H9 (cell line): ENCODE measurements around the gene RAP1GAP2. TPM values are rescaled to one million over a fixed set of nuclear protein-coding genes. Genes with fewer than 3 reads are reported as not detected.
A peak's percentile ranks its signal among the peaks of the same experiment; 100 is the strongest.

Source experiments
- DNase-seq: peaks from one replicate; pipeline ENCODE4 v3.0.0-alpha.2; 2017
- H2AFZ ChIP-seq: one replicate; pipeline ENCODE4 v1.6.1; 2013; ENCODE audit warnings: mild to moderate bottlenecking, low read length, control low read depth, moderate library complexity
- H2AK5ac ChIP-seq: 2 replicates; pipeline ENCODE4 v1.6.1; 2013; ENCODE audit warnings: low read length, control low read depth, mixed read lengths; ENCODE audit not compliant: insufficient read length
- H2BK120ac ChIP-seq: one replicate; pipeline ENCODE4 v1.6.1; 2013; ENCODE audit warnings: low read depth, mild to moderate bottlenecking, low read length, control low read depth, inconsistent platforms; ENCODE audit not compliant: poor library complexity, severe bottlenecking
- H2BK12ac ChIP-seq: 2 replicates; pipeline ENCODE4 v1.6.1; 2013; ENCODE audit warnings: low read length, control low read depth, mixed read lengths, low read depth; ENCODE audit not compliant: insufficient read length
- H2BK15ac ChIP-seq: 2 replicates; pipeline ENCODE4 v1.6.1; 2013; ENCODE audit warnings: low read depth, low read length, control low read depth
- H2BK20ac ChIP-seq: one replicate; pipeline ENCODE4 v1.6.1; 2013; ENCODE audit warnings: low read depth, mild to moderate bottlenecking, low read length, control low read depth, inconsistent platforms; ENCODE audit not compliant: poor library complexity, severe bottlenecking
- H2BK5ac ChIP-seq: 2 replicates; pipeline ENCODE4 v1.6.1; 2013; ENCODE audit warnings: low read length, control low read depth, mixed read lengths; ENCODE audit not compliant: insufficient read length
- H3K14ac ChIP-seq: 2 replicates; pipeline ENCODE4 v1.6.1; 2013; ENCODE audit warnings: low read length, control low read depth; ENCODE audit not compliant: insufficient read depth
- H3K18ac ChIP-seq: 2 replicates; pipeline ENCODE4 v1.6.1; 2013; ENCODE audit warnings: low read depth, mild to moderate bottlenecking, mixed read lengths, low read length, control low read depth; ENCODE audit not compliant: insufficient read length
- H3K23ac ChIP-seq: 2 replicates; pipeline ENCODE4 v1.6.1; 2013; ENCODE audit warnings: low read length, control low read depth, mixed read lengths, low read depth; ENCODE audit not compliant: insufficient read length
- H3K23me2 ChIP-seq: 2 replicates; pipeline ENCODE4 v1.6.1; 2013; ENCODE audit warnings: low read depth, mild to moderate bottlenecking, mixed read lengths, low read length, control low read depth; ENCODE audit not compliant: insufficient read length, poor library complexity, severe bottlenecking
- H3K27ac ChIP-seq: 2 replicates; pipeline ENCODE4 v1.5.1; 2013; ENCODE audit warnings: low read length, control low read depth, mixed read lengths, low read depth; ENCODE audit not compliant: insufficient read length
- H3K27me3 ChIP-seq: 2 replicates; pipeline ENCODE4 v1.6.1; 2013; ENCODE audit warnings: low read length, control low read depth, inconsistent platforms; ENCODE audit not compliant: insufficient read depth
- H3K4ac ChIP-seq: 2 replicates; pipeline ENCODE4 v1.6.1; 2013; ENCODE audit warnings: low read depth, mild to moderate bottlenecking, control low read depth, inconsistent platforms, low read length, moderate library complexity
- H3K4me1 ChIP-seq: 2 replicates; pipeline ENCODE4 v1.6.1; 2013; ENCODE audit warnings: low read length, control low read depth, inconsistent platforms; ENCODE audit not compliant: insufficient read depth
- H3K4me2 ChIP-seq: 2 replicates; pipeline ENCODE4 v1.6.1; 2013; ENCODE audit warnings: low read length, control low read depth, mixed read lengths; ENCODE audit not compliant: insufficient read length, insufficient read depth
- H3K56ac ChIP-seq: 2 replicates; pipeline ENCODE4 v1.6.1; 2013; ENCODE audit warnings: low read depth, mild to moderate bottlenecking, mixed read lengths, low read length, control low read depth; ENCODE audit not compliant: insufficient read length
- H3K79me1 ChIP-seq: 2 replicates; pipeline ENCODE4 v1.6.1; 2013; ENCODE audit warnings: low read depth, mild to moderate bottlenecking, moderate library complexity, low read length, control low read depth, inconsistent platforms; ENCODE audit not compliant: insufficient read depth, poor library complexity, severe bottlenecking
- H3K79me2 ChIP-seq: 2 replicates; pipeline ENCODE4 v1.6.1; 2013; ENCODE audit warnings: low read length, control low read depth, inconsistent platforms; ENCODE audit not compliant: insufficient read depth
- H3K9ac ChIP-seq: 2 replicates; pipeline ENCODE4 v1.6.1; 2013; ENCODE audit warnings: low read length, control low read depth, mixed read lengths; ENCODE audit not compliant: insufficient read length; ENCODE audit errors: extremely low read depth
- H3K9me3 ChIP-seq: one replicate; pipeline ENCODE4 v1.6.1; 2013; ENCODE audit warnings: low read depth, low read length, inconsistent platforms; ENCODE audit not compliant: control insufficient read depth
- H3T11ph ChIP-seq: one replicate; pipeline ENCODE4 v1.6.1; 2013; ENCODE audit warnings: mild to moderate bottlenecking, low read length, control low read depth, inconsistent platforms
- H4K20me1 ChIP-seq: one replicate; pipeline ENCODE4 v1.6.1; 2013; ENCODE audit not compliant: control insufficient read depth, insufficient read length, insufficient read depth
- H4K5ac ChIP-seq: 2 replicates; pipeline ENCODE4 v1.6.1; 2013; ENCODE audit warnings: low read depth, mild to moderate bottlenecking, mixed read lengths, low read length, control low read depth; ENCODE audit not compliant: insufficient read length
- H4K8ac ChIP-seq: replicated peaks from 2 replicates; pipeline ENCODE4 v1.6.1; 2013; ENCODE audit warnings: low read length, control low read depth, mixed read lengths, low read depth; ENCODE audit not compliant: insufficient read length
- H4K91ac ChIP-seq: 2 replicates; pipeline ENCODE4 v1.6.1; 2013; ENCODE audit warnings: low read depth, mild to moderate bottlenecking, moderate library complexity, mixed read lengths, low read length, control low read depth; ENCODE audit not compliant: insufficient read length
- H3K27ac Mint-ChIP-seq, 3 experiments: 2 replicates in 2 of 3; 3 replicates in 1 of 3; pipeline ENCODE4 v1.8.0; 2020 to 2021; ENCODE audit warnings: mixed read lengths in 3 of 3, mild to moderate bottlenecking in 1 of 3, moderate library complexity in 1 of 3
- H3K27me3 Mint-ChIP-seq: 2 replicates; pipeline ENCODE4 v1.8.0; 2021; ENCODE audit warnings: low read depth, mild to moderate bottlenecking, moderate library complexity, mixed read lengths
- H3K36me3 Mint-ChIP-seq, 3 experiments: 2 replicates in 2 of 3; 3 replicates in 1 of 3; pipeline ENCODE4 v1.8.0; 2020 to 2021; ENCODE audit warnings: low read depth in 3 of 3, mixed read lengths in 3 of 3; ENCODE audit not compliant: insufficient read depth in 1 of 3
- H3K4me1 Mint-ChIP-seq, 2 experiments: 2 replicates each; pipeline ENCODE4 v1.8.0; 2020; ENCODE audit warnings: mixed read lengths in 2 of 2
- H3K4me3 Mint-ChIP-seq, 2 experiments: 2 replicates in 1 of 2; 3 replicates in 1 of 2; pipeline ENCODE4 v1.8.0; 2020 to 2021; ENCODE audit warnings: mild to moderate bottlenecking in 2 of 2, mixed read lengths in 2 of 2, moderate library complexity in 1 of 2
- H3K9me3 Mint-ChIP-seq, 2 experiments: 2 replicates in 1 of 2; 3 replicates in 1 of 2; pipeline ENCODE4 v1.8.0; 2020; ENCODE audit warnings: mild to moderate bottlenecking in 2 of 2, mixed read lengths in 2 of 2, moderate library complexity in 1 of 2
- CTCF ChIP-seq: fragments of 200-600 bp; sonication (generic); conservative IDR thresholded peaks from 3 replicates; pipeline ENCODE4 v1.8.0; 2021; ENCODE audit warnings: antibody characterized with exemption, mild to moderate bottlenecking
- WGBS: extraction: QIAGEN DNeasy Blood & Tissue Kit; methylation state at CpG from one replicate; pipeline ENCODE4 v1.1.7; 2013; ENCODE audit warnings: missing lambda C conversion rate, low lambda C conversion rate, mixed read lengths; ENCODE audit not compliant: insufficient read length; ENCODE audit errors: extremely low coverage; 5-methylcytosine and 5-hydroxymethylcytosine counted together
- total RNA-seq: library from RNA; stranded (reverse); gene quantifications from 2 replicates; pipeline ENCODE4 v1.2.1, GENCODE V29; 2021

Gene RAP1GAP2
- total RNA-seq, 1 experiment from 2014 or later: 33.8 TPM

GRCh38 chr17:2800367-2800766 is 4.1 kb downstream of the RAP1GAP2 start:
- Histone ChIP-seq H3K23me2 (no peaks in the 10 kb centered on the region), H2BK15ac (no peak overlapping the region), H2BK20ac (no peak overlapping the region), H4K20me1 (peaks cover 5% of the 10 kb centered on the region), H2BK120ac (no peak overlapping the region), H3K27me3 (no peaks in the 10 kb centered on the region), H3K18ac (no peak overlapping the region), H3K9me3 (no peaks in the 10 kb centered on the region), H3K4ac (no peak overlapping the region), H2BK12ac (no peak overlapping the region), H2AK5ac (no peak overlapping the region), H3K9ac (no peak overlapping the region), H3K79me2 (no peaks in the 10 kb centered on the region), H3K27ac (no peak overlapping the region), H2AFZ (no peak overlapping the region), H3K79me1 (no peaks in the 10 kb centered on the region), H3K14ac (no peak overlapping the region), H3T11ph (no peak overlapping the region), H3K4me1 (no peaks in the 10 kb centered on the region), H3K56ac (no peak overlapping the region), H3K23ac (no peak overlapping the region), H3K4me2 (no peak overlapping the region), H2BK5ac (no peak overlapping the region), H4K91ac (no peak overlapping the region), H4K5ac (no peak overlapping the region), H4K8ac (no peak overlapping the region)
- Mint-ChIP-seq H3K36me3 (no peaks in the 10 kb centered on the region; a peak in 1 of 7 replicates), H3K27me3 (0 out of 2 replicates have a peak, but pooled peaks cover 2% of the 10 kb centered on the region), H3K4me3 (no peak overlapping the region), H3K27ac (peak overlapping the region in 1 of 3 experiments; percentile 39; a peak in 2 of 7 replicates), H3K4me1 (peaks cover 19 to 27% of the 10 kb centered on the region in 2 experiments), H3K9me3 (no peaks in the 10 kb centered on the region)
- TF ChIP-seq CTCF: no peak
- no CpG with 5 or more reads among the region's 11 CpGs for WGBS
- no peak for DNase-seq
